ENCODE data around the gene BABAM2.

- TF ChIP-seq EZH2phosphoT487 (conservative IDR thresholded peaks at IDR 0.05; ENCODE audit: low read length): no peak
- TF ChIP-seq, protein P1, sequence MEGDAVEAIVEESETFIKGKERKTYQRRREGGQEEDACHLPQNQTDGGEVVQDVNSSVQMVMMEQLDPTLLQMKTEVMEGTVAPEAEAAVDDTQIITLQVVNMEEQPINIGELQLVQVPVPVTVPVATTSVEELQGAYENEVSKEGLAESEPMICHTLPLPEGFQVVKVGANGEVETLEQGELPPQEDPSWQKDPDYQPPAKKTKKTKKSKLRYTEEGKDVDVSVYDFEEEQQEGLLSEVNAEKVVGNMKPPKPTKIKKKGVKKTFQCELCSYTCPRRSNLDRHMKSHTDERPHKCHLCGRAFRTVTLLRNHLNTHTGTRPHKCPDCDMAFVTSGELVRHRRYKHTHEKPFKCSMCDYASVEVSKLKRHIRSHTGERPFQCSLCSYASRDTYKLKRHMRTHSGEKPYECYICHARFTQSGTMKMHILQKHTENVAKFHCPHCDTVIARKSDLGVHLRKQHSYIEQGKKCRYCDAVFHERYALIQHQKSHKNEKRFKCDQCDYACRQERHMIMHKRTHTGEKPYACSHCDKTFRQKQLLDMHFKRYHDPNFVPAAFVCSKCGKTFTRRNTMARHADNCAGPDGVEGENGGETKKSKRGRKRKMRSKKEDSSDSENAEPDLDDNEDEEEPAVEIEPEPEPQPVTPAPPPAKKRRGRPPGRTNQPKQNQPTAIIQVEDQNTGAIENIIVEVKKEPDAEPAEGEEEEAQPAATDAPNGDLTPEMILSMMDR (IDR thresholded peaks at IDR 0.05; ENCODE audit: insufficient read depth, low read length, poor library complexity, severe bottlenecking): no peak
Observed at GRCh38 chr2:27956888-27957287, 66.4 kb downstream of the BABAM2 start.

Data from SU-DHL-6 (cell line).